HG03558 (cell line): ENCODE measurements around the gene UQCRH.
"Not testable (repeated sequence)": the region's sequence is repeated elsewhere in the genome, so short reads cannot be mapped to it uniquely, and the experiment has no call there.

ENCODE experiments used
- ATAC-seq: cut with Tn5 transposase; IDR thresholded peaks from one replicate; pipeline ENCODE4 v1.9.1; 2021; ENCODE audit warnings: moderate number of reproducible peaks; ENCODE audit not compliant: unreplicated experiment; ENCODE audit errors: extremely low read depth

Gene UQCRH

DNA sequence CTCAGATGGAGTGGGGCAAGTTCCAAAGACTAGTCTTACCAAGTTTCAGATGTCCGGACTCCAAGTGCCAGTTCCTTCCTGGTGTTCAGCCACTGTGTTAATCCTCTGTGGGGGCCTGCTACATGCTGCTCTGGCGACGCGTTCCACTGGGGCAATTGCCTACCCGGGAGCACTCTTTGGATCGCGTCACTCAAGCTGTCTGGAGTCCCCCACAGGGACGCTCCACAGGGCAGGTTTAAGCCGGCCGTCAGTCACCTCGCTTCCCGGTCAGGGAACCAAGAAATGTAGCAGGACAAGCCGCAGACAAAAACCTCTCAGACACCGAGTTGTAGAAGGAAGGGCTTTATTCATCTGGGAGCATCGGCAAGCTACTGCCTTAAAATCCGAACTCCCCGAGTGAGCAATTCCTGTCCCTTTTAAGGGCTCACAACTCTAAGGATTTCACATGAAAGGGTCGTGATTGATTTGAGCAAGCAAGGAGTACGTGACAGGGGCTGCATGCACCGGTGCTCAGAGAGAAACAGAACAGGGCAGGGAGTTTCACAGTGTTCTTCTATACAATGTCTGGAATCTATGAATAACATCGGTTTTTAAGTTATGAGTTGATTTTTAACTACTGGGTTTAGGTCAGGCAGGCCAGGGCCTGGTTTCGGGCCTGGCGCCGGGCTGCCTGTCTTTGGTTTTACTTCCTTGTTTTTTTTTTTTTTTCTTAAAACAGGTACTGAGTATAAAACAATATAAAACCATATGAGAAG, 28.5 kb downstream of the UQCRH start:
- not testable (repeated sequence) for ATAC-seq

DNA sequence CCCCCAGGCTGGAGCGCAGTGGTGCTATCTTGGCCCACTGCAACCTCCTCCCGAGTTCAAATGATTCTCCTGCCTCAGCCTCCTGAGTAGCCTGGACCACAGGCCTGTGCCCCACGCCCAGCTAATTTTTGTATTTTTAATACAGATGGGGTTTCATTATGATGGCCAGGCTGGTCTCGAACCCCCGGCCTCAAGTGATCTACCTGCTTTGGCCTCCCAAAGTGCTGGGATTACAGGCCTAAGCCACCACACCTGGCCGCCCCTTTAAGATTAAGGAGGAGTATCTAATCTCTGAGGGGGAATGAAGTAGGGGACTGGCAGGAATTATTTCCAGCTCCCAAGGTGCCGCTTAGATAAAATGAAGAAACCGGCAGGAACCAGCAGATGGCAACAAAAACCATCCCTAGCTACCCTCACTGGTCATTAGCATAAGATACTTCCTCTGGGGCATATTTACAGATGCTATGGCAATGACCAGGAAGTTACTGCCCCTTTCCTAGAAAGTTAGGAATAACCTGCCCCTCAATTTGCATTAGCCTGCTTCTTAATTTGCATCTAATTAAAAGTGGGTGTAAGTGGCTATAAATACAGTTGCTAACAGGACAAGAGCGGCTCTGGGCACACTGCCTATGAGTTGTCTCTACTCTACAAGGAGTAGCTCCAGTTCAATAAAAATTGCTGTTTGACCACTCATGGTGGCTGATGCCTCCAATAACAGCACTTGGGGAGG, 30.0 kb downstream of the UQCRH start:
- ATAC-seq = no peak

GRCh38 chr1:46334030-46334384, 30.5 kb downstream of the UQCRH start:
- ATAC-seq = no peak

DNA sequence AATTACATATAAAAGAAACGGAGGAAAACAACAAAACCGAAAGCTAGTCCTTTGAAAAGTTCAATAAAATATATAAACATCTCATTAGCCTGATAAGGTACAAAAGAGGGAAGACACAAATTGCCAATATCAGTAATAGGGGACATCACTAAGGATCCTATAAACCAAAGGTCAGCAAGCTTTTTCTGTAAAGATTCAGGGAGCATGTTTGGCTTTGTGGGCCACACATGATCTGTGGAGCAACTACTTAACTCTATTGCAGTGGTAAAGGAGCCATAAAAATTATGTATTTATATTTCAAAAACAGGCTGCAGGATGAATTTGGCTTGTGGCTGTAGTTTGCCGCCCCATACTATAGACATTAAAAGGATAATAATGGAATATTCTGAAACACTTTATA, 31.6 kb downstream of the UQCRH start:
- no peak for ATAC-seq

- ATAC-seq = not testable (repeated sequence)
Observed at GRCh38 chr1:46337409-46337808, 33.9 kb downstream of the UQCRH start.

- peak; percentile 60 for ATAC-seq
Observed at GRCh38 chr1:46340404-46341221, 37.1 kb downstream of the UQCRH start, which contains the start of gene NSUN4. NSUN4 (plus strand) TSS chr1:46340807; CDS start chr1:46340827, 20 bp downstream.

GRCh38 chr1:46341222-46342083, 38.0 kb downstream of the UQCRH start:
- ATAC-seq = no peak

DNA sequence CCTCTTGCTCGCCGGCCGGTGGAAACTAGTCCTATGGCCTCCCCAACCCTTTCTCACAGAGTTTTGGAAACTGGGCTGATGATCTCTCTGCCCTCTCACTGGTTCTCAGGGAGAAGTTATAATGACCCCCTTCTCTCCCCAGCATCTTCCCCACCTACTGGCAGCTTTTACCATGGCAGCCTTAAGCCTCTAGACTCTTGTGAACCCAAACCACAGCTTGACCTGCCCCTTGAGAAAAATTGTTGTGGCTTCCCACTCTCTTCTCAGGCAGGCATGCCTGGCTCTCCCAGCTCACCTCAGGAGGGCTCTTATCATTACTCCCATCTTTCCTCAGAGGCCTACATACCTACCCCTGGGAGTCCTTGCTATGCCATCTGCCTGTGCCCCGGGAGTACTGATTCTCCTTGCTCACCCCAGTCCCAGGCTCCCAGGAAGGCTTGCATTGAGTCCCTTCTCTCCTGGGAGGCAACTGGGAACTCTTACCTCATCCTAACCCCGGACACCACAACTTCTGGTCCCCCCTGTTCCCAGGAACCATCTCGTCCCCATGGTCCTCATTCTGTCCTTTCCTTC, 38.7 kb downstream of the UQCRH start:
- ATAC-seq = no peak

GRCh38 chr1:46342677-46343350, 39.3 kb downstream of the UQCRH start:
- ATAC-seq = no peak

GRCh38 chr1:46343351-46343695, 39.8 kb downstream of the UQCRH start:
- no peak for ATAC-seq

DNA sequence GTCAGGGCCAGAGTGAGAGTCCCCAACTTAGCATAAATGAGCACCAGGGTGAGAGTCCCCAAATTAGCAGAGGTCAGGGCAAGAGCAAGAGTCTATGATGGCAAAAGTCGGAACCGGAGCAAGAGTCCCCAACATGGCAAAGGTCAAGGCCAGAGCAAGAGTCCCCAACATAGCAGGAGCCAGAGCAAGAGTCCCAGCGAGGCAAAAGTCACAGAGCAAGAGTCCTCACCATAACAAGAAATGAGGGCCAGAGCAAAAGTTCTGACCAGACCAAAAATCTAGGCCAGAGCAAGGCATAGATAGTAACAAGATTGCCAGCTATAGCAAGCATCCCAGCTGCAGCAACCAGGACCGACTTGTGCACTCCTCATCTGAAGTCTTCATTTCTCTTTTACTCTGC, 40.2 kb downstream of the UQCRH start:
- no peak for ATAC-seq

GRCh38 chr1:46344481-46344880, 41.0 kb downstream of the UQCRH start:
- ATAC-seq = no peak

GRCh38 chr1:46345281-46345680, 41.8 kb downstream of the UQCRH start:
- no peak for ATAC-seq

GRCh38 chr1:46352363-46352762, 48.9 kb downstream of the UQCRH start:
- no peak for ATAC-seq

GRCh38 chr1:46355920-46356319, 52.4 kb downstream of the UQCRH start:
- ATAC-seq = not testable (repeated sequence)

- ATAC-seq = no peak
Observed at GRCh38 chr1:46362158-46362557, 58.7 kb downstream of the UQCRH start.

DNA sequence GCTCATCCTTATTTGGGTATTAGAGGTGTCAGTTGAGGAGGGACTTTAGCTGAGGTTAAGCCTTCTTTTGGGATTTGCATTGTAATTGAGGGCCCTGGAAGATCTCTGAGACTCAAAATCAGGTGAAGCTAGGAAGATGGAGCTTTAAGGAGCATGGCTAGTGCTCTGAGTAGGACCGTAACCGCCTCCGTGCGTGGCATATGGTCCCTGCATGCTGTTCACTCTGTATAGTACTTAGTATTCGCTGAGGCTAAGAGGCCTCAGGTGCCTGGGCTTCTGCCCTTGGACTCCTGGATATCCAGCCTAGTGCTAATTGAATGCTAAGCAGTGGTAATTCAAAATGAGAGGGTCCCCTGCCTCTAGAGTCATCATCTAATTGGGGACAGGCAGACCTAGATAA, 59.6 kb downstream of the UQCRH start:
- no peak for ATAC-seq

DNA sequence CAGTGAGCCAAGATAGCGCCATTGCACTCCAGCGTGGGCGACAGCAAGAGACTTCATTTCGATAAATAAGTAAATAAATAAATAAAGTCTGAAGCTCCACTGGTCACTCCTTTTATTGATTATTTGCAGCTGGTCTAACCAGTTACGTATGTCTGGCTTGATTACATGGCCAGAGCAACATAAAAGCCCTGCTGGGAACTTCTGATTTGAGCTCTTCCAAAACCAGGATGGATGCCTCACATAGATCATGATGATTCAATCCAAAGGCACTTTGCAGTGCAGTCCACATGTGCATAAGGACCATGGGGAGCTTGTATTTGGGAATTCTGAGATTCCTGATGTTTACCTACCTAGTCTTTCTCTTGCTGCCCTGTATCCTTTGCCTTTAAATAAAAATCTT, 61.1 kb downstream of the UQCRH start:
- no peak for ATAC-seq

GRCh38 chr1:46365796-46366195, 62.3 kb downstream of the UQCRH start:
- not testable (repeated sequence) for ATAC-seq
